Stimulated activated CD4-positive, alpha-beta T cell treated with anti-CD3 and anti-CD28 coated beads, TNF-alpha, amount 100 ng/mL, for 48 hours (primary cell): ENCODE data around the gene SBF2.
A peak's percentile ranks its signal among the peaks of the same experiment; 100 is the strongest.
"Not testable (repeated sequence)": the region's sequence is repeated elsewhere in the genome, so short reads cannot be mapped to it uniquely, and the experiment has no call there.

Experiments used
- DNase-seq, 3 donors: peaks; one replicate each; pipeline ENCODE4 v3.0.0-alpha.2; 2020; ENCODE audit warnings: low read depth in 3 of 3

The SBF2 gene

DNA sequence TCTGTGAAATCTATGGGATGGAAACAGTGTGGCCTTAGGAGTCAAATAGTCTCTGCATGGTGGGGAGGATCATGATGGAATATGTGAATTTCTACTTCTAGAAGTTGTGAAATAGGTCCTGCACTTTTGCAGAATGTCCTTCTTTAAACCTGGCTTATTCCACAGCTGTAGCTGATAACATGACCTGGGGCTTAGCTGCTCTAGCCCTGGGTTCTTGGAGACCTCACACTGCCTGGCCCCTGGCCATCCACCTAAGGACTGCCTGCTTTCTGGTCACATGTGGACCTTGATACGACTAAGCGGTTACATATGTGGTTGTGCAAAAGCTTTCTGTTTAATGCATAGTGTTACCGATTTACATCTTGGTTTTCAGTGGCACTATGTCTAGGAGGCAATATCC, 541.9 kb downstream of the SBF2 start:
- DNase-seq = no peak

DNA sequence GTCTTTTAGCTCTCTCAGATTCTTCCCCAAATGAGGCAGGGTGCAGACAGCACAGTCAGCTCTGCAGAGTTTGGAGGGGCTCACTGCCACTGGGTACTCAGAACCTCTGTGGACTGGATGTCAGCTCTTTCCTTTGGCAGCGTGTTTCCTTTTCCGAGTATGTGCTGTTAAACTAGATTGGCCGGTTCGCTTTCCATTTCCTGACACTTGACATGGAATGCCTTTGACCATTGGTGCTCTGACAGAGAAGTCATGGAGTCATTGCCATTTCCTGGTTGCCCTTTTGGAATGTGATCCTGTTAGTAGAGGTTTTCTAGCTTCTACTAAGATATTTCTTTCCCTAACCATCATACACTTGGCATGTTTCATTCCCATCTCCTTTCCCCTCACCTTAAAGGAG, 543.5 kb downstream of the SBF2 start:
- no peak for DNase-seq

DNA sequence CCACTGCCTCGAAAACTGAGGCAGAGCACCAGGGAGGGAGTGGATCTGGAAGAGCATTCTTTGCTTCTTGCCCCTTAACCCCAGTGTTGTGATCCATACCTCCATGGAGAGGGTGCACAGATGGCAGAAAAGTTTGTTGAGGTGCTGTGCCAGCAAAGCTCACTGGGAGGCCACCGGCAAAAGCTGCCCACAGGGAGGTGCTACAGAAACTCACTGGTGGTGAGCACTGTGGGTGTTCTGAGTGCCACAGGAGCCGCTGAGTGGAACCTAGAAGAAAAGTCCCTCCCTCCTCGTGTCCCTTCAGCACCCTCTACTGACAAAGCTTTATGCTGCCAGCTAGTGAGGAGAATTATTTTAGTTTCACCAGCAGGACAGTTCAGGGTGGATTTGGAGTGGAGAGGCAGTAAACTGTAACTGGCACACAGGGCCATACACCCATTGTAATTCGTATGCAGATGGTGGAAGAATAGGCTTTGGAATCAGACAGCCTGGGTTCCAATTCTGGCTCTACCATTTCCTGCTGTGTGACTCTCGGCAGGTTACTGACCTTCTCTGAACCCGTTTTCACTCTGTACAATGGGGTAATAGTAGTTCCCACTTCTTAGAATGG, 545.6 kb downstream of the SBF2 start:
- DNase-seq = peak; percentile 28 to 51 (median 49)

DNA sequence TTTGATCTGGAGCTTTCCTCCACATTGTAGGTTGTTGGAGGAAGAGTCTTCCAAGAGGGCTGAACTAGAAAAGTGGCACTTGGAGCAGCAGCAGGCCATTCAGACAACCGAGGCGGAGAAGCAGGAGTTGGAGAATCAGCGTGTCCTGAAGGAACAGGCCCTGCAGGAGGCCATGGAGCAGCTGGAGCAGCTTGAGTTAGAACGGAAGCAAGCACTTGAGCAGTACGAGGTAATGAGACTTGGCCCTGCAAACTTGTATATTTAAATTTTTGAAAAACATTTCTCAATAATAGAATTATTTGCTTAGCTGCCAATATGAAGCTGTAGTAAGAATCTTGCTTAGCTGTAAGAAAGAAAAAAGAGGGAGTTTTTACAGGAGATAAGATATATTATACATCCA, 546.2 kb downstream of the SBF2 start:
- no peak for DNase-seq

DNA sequence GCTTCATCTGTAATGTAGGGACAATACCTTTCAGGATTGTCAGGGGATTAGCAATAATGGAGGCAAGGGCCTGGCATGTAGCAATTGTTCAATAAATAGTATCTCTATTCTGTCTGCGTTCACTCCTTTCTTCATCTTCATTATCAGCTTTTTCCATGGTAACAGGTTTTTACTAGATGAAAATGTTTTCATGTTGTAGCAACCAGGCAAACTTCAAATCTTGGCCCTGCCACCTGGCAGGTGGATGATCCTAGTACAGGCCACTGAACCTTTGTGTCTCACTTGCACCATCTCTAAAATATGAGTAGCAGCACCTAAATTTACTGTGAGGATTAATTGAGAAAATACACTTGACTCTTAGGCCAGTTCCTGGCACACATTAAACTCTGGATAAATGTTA, 546.8 kb downstream of the SBF2 start:
- DNase-seq = no peak

DNA sequence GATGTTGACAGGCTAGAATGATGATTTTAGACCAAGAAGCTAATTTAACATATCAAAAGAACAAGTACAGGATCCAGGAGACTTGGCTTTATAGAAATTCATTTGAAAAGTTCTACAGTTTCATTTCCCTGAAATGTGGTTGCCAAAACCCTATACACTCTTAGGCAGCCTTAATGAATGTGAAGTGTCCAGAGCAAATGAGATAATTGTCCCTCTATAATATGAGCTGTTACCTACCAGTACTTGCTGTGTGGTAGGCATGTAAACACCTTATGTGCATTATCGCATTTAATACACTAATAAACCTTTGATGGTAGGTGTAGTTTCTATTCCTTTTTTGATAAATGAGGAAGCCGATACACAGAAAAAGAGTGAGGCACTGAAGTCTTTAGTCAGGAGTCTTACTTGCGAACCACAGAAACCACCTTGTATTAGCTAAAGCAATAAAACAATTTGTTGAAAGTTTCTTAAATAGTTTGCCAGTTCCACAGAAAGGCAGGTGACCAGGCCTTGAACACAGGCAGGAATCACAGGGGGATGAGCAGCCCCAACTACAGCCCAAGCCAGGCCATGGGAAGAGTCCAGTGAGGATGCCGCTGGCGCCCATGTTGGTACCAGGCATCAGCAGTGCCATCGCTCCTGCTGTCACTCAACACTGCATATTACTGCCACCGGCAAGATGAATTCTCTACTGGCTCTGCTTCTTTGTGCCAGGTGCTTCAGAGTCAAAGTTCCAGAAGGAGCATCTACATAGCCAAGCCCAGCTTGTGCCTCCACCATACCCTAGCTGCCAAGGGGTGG, 548.4 kb downstream of the SBF2 start:
- no peak for DNase-seq

DNA sequence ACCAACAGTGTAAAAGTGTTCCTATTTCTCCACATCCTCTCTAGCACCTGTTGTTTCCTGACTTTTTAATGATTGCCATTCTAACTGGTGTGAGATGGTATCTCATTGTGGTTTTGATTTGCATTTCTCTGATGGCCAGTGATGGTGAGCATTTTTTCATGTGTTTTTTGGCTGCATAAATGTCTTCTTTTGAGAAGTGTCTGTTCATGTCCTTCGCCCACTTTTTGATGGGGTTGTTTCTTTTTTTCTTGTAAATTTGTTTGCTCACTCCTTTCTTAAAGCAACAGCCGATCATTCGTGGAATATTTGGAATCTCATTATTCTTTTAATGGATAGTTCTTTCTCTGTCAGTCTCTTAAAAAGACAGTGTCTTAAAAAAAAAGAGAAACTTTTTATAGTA, 550.5 kb downstream of the SBF2 start:
- not testable (repeated sequence) for DNase-seq

DNA sequence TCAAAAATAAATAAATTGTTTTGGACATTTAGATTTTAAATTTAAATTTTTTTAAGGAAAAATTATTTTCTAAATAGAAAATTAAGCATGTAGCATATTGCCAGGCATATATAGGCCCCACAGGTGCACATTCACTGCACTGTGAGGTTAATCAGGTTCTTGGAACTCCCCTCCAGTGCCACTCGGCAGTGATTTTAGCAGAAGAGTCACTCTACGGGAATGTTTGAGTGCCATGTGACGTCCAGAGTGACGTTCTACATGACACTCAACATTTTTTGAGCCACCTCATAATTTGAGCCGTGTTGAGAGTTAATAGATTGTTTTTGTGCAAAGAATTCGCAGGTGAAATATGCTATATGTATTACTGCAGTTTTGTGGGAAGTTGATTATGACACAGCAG, 552.8 kb downstream of the SBF2 start:
- DNase-seq = no peak

DNA sequence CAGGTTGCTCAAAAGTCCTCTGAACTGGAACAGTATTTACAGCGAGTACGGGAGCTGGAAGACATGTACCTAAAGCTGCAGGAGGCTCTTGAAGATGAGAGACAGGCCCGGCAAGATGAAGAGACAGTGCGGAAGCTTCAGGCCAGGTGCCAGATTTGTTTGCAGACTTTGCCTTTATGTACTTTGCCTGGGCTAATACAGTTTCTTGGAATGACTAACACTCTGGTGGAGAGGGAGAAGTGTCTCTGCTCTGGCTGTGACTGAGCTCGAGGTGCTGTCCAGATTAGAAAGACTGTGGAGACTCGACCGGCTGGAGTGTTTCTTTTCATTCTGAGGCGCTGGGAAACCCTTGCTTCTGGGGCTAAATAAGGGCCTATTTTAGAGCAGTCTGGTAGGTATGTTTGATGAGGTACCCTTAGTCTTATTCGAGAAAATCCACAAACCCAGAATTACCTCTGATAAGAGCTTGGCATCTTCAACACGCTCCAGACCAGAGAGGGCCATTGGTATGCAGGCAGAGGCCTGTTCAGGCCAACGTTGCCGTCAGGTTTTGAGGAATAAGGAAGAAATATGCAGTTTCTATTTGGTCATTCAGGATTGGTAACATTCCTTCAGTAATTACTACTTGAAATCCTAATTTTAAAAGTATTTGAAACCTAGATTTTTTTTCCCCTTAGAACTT, 553.7 kb downstream of the SBF2 start:
- no peak for DNase-seq

DNA sequence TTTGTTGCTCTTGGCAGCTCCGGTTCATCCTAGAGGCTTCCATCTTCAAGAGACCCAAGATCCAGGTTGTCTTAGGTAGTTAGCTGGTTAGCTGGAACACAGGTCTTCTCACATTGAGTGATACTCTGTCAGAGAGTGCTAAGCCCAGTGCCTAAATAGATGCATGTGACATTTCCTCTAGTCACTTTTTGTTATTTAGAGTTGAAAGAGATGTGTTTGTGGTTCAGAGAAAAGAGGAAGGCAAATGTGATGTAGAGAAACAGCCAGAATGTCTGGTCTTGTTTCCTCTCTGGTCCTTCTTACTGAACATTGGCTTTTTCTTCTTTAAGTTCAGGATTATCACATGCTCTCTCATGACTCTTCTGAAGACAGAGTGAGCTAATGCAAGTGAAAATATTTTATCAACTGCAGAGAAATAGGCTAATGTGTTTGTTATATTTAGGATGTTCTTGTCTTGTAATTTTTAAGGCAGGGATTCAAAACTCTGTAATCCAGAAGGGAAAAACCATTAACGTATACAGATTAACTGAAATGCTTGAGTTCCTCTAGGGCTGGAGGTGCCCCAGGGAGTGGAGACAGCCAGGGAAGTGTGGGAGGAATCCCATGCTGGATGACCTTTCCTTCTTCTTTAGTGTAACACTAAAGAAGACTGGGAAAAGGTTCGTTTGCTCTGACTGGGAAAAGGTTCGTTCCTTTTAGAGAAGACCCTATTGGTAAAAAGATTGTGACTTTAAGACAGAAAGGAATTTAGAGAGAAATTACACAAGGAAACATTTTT, 554.7 kb downstream of the SBF2 start:
- no peak for DNase-seq

DNA sequence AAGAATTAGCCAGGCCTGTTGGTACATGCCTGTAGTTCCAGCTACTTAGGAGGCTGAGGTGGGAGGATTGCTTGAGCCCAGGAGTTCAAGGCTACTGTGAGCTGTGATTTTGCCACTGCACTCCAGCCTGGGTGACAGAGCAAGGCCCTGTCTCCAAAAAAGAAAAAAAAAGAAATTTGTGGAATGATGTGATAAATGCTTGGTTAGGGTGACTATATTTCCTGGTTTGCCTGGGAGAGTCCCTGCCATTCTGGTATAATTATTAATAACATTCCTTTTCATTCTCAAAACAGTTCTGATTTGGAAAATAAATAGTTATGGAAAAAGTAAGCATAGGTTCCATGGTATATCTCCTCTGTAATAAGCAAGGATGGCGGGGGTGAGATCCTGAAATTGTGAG, 555.3 kb downstream of the SBF2 start:
- DNase-seq = no peak

DNA sequence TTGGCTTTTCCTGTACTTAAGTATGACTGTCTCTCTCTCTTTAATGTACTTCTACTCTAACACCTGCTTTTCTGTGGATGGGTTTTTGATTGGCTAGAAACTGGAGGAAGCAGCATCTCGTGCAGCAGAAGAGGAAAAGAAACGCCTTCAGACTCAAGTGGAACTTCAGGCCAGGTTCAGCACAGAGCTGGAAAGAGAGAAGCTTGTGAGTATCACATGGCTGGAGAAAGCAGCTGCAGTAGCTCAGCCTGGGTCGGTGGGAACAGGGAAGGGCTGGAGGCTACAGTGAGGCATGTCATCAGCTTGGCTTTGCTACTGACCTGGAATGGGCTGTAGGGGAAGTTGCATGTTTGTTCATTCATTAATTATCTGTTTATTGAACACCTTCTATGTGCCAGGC, 555.9 kb downstream of the SBF2 start:
- no peak for DNase-seq

DNA sequence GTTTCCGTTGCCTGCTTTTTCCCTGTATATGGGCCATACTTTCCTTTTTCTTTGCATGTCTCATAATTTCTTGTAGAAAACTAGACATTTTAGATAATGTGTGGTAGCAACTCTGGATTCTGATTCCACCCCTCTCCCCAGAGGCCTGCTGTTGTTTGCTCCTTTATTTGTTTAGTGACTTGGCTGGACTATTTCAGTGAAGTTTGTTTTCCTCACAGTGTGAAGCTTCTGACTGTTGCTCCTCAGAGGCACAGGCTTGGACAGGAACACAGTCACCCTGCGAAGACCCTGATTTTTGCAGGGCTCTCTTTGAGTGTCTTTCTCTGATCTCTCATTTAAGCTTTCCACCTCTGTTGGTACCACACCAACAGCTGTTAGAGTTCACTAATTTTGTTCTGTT, 557.7 kb downstream of the SBF2 start:
- no peak for DNase-seq

DNA sequence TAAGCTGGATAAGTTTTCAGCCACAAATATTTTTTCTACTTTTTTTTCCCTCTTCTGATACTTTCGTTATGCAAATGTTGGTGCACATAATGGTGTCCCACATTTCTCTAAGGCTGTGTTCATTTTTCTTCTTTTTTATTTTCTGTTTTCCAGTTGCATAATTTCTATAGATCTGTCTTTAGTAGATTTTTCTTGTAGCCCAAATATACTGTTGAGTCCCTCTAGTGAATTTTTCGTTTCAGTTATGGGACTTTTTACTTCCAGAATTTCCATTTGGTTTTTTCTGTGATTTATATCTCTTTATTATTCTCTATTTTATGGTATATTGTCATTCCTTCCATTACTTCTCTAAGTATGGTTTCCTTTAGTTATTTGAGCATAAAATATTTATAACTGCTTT, 558.1 kb downstream of the SBF2 start:
- no peak for DNase-seq

DNA sequence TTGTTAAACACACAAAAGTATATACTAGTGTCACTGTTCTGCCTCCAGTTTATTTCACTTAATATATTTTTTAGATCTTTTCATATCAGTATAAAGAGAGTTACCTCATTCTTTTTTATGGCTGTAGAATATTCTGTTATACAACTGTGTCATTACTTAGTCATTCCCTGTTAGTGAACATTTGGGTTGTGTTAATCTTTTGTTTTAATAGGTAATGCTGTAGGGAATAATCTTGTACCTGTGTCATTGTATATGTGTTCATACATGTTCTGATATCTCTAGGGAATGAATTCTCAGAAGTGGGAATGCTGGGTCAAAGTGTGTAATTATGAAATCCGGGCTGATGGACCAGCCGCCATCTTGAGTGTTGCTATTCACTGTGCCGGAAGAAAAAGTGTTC, 558.8 kb downstream of the SBF2 start:
- DNase-seq = no peak

DNA sequence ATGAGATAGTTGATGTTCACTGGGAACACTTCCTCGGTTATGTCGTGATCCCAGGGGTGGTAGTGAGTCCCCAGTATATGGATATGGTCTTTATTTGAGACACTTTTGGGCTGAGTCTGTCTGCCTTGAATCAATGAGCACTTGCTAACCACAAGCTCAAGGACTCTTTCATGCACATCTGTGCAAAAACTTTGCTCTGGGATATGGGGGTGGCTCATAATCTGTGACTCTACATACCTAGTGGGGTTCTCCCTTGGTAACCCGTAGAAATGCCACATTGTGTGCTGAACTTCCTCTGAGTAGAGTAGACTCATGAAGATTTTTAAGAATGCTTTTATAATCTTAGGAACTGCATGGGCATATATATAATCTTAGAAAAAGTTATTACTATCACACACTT, 560.8 kb downstream of the SBF2 start:
- no peak for DNase-seq

DNA sequence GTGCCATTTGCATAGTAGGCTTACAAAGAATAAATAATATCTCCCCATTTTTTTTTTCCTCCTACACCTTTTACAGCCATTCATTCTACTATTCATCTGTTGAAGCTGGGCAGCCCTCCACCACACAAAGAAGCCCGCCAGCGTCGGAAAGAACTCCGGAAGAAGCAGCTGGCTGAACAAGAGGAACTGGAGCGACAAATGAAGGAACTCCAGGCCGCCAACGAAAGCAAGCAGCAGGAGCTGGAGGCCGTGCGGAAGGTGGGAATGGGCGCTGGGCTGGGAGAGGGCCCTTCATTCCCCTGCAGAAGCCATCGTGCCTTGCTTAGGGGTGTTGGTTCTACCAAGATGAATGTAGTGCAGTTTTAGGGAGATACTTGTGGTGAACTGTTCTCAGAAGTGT, 561.6 kb downstream of the SBF2 start:
- no peak for DNase-seq

DNA sequence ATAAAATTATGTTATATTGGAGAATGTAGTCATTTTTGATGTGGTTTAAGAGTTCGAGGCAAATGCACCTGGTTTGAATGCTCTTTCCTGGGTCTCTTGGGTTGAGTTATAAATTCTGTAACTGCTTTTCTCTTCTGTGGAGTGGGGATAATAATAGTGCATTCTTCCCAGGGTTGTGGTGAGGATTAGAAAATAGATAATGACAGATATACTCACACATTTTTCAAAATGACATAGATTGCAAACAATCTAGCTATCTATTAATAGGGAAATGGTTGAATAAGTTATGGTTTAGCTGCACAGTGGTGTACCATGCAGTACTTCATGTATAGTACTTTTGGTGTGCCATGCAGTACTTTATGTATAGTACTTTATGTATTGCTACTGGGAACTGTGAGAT, 562.8 kb downstream of the SBF2 start:
- DNase-seq = no peak
